Left ventricle myocardium inferior (tissue), 1 donor: ENCODE measurements around the gene DGLUCY. TPM values are rescaled to one million over a fixed set of nuclear protein-coding genes. Genes with fewer than 3 reads are reported as not detected.

Experiments used
- DNase-seq: peaks from one replicate; pipeline ENCODE4 v3.0.0-alpha.2; 2020
- H3K27ac ChIP-seq: fragments of 200-600 bp; replicated peaks from 2 replicates; pipeline ENCODE4 v1.8.0; 2021
- H3K27me3 ChIP-seq: fragments of 200-600 bp; 2 replicates; pipeline ENCODE4 v1.8.0; 2021; ENCODE audit warnings: low read depth
- H3K36me3 ChIP-seq: fragments of 200-600 bp; 2 replicates; pipeline ENCODE4 v1.8.0; 2021
- H3K4me1 ChIP-seq: fragments of 200-600 bp; 2 replicates; pipeline ENCODE4 v1.8.0; 2021
- H3K4me3 ChIP-seq: fragments of 200-600 bp; 2 replicates; pipeline ENCODE4 v1.8.0; 2021; ENCODE audit warnings: mild to moderate bottlenecking, moderate library complexity
- H3K9me3 ChIP-seq: fragments of 200-600 bp; replicated peaks from 2 replicates; pipeline ENCODE4 v1.8.0; 2021
- intact Hi-C: fragments of 100-400 bp; cut with micrococcal nuclease; formaldehyde crosslinking; loops from one replicate; pipeline ENCODE4 v1.11.0; 2022
- total RNA-seq: library from RNA; stranded (reverse); fragmentation: NEBNext Ultra II Directional; extraction: Animal tissue kit (Norgen Biotek cat#: 25700); gene quantifications from one replicate; pipeline ENCODE4 v1.2.1, GENCODE V29; 2021
- TF ChIP-seq, protein P1 (sequence below): fragments of 200-600 bp; IDR thresholded peaks from 2 replicates; pipeline ENCODE4 v1.8.0; 2021; ENCODE audit warnings: antibody characterized with exemption, mild to moderate bottlenecking, borderline replicate concordance
- donor health status: DM: no; HTN: yes; CAD: no; lungs with severe emphysema.

The DGLUCY gene
- total RNA-seq, 1 donor from 2014 or later = 220 TPM

DNA sequence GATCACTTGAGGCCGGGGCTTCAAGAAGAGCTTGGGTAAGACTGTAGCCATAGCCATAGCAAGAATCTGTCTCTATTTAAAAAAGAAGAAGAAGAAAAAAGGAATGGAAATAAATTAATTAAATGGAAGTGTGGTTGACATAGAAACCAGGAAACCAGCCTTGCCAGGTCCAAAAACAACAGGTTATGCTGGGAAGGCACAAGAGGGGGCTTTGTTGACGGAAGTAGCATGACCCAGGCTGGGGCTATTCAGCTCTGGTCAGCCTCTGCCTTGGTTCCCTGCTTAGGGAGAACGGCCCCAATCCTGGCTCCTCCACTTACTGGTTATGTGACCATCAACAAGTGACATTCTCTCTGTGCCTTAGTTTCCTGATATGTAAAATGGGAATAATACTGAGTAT is 145.0 kb downstream of the DGLUCY start:
- Histone ChIP-seq H3K4me1 (peaks cover 23% of the 10 kb centered on the region), H3K27me3 (peaks cover 30% of the 10 kb centered on the region), H3K27ac (peak overlapping the region; percentile 11), H3K9me3 (peaks cover 6% of the 10 kb centered on the region), H3K36me3 (no peaks in the 10 kb centered on the region), H3K4me3 (no peak overlapping the region)
- TF ChIP-seq, protein P1, sequence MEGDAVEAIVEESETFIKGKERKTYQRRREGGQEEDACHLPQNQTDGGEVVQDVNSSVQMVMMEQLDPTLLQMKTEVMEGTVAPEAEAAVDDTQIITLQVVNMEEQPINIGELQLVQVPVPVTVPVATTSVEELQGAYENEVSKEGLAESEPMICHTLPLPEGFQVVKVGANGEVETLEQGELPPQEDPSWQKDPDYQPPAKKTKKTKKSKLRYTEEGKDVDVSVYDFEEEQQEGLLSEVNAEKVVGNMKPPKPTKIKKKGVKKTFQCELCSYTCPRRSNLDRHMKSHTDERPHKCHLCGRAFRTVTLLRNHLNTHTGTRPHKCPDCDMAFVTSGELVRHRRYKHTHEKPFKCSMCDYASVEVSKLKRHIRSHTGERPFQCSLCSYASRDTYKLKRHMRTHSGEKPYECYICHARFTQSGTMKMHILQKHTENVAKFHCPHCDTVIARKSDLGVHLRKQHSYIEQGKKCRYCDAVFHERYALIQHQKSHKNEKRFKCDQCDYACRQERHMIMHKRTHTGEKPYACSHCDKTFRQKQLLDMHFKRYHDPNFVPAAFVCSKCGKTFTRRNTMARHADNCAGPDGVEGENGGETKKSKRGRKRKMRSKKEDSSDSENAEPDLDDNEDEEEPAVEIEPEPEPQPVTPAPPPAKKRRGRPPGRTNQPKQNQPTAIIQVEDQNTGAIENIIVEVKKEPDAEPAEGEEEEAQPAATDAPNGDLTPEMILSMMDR = no peak
- intact Hi-C loops = no loop called here
- DNase-seq = no peak

DNA sequence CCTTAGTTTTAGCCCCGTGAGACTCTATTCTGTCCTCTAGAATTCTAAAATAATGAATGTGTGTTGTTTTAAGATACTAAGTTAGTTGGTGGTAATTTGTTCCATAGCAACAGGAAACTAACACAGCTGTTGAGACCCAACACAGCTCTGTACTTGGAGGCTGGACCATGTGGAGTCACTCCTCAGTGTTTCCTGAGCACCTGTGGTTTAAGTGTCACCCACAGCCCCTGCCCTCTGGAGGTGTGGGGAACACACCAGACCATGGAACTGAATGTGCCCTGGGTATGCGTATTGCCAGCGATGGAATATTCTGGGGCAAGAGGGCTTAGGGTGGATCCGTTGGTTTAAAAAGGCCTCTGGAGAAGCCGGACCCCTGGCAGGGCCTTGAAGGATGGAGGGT is 147.2 kb downstream of the DGLUCY start:
- H3K27me3 ChIP-seq = peaks cover 45% of the 10 kb centered on the region
- TF ChIP-seq, protein P1 = no peak
- intact Hi-C loops = no loop called here
- no peaks in the 10 kb centered on the region for H3K36me3 ChIP-seq
- H3K27ac ChIP-seq = no peak overlapping the region
- no peak overlapping the region for H3K4me3 ChIP-seq
- H3K4me1 ChIP-seq = peaks cover 30% of the 10 kb centered on the region
- no peak for DNase-seq
- peaks cover 6% of the 10 kb centered on the region for H3K9me3 ChIP-seq

DNA sequence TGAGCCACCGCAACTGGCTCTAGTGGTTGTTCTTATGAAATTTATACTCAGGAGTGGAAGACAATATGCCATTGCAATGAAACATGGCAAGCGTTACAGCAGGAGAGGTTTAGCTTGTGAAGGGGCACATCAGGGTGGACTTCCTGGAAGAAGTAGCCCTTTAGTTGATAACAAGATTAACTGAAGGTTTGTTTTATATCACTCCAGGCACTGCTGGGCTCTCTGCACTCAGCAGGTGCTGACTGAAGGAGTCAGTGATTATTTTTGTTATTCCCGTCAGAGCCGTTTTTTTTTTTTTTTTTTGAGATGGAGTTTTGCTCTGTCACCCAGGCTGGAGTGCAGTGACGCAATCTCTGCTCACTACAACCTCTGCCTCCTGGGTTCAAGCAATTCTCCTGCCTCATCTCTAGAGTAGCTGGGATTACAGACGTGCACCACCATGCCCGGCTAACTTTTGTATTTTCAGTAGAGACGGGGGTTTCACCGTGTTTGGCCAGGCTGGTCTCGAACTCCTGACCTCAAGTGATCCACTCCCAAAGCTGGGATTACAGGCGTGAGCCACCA is 148.2 kb downstream of the DGLUCY start:
- no peak overlapping the region for H3K4me3 ChIP-seq
- peaks cover 45% of the 10 kb centered on the region for H3K27me3 ChIP-seq
- H3K27ac ChIP-seq = no peak overlapping the region
- intact Hi-C loops = no loop called here
- TF ChIP-seq, protein P1 = no peak
- no peaks in the 10 kb centered on the region for H3K36me3 ChIP-seq
- H3K4me1 ChIP-seq = peaks cover 21% of the 10 kb centered on the region
- H3K9me3 ChIP-seq = peaks cover 6% of the 10 kb centered on the region
- DNase-seq = no peak

DNA sequence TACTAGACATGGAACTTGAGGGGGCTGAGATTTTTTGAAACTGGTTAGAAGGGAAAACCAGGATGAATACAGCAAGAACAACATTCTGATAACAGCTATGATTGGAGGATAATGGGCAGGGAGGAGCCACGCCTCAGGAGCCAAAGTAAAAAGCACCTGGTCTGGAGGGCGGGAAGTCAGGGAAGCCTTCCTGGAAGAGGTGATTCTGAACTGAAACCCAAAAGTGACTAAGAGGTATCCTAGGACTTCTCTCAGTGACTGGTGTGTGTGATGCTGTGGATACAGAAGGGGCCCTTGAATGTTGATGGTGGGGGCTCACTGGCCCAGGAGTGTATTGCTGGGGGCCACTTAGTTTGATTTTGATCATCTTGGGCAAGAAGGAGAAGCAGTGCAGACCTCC is 149.5 kb downstream of the DGLUCY start:
- no peak overlapping the region for H3K27ac ChIP-seq
- DNase-seq = no peak
- H3K27me3 ChIP-seq = peaks cover 44% of the 10 kb centered on the region
- intact Hi-C loops = no loop called here
- no peak overlapping the region for H3K4me3 ChIP-seq
- TF ChIP-seq, protein P1 = no peak
- peaks cover 14% of the 10 kb centered on the region for H3K4me1 ChIP-seq
- H3K9me3 ChIP-seq = peaks cover 6% of the 10 kb centered on the region
- no peaks in the 10 kb centered on the region for H3K36me3 ChIP-seq

DNA sequence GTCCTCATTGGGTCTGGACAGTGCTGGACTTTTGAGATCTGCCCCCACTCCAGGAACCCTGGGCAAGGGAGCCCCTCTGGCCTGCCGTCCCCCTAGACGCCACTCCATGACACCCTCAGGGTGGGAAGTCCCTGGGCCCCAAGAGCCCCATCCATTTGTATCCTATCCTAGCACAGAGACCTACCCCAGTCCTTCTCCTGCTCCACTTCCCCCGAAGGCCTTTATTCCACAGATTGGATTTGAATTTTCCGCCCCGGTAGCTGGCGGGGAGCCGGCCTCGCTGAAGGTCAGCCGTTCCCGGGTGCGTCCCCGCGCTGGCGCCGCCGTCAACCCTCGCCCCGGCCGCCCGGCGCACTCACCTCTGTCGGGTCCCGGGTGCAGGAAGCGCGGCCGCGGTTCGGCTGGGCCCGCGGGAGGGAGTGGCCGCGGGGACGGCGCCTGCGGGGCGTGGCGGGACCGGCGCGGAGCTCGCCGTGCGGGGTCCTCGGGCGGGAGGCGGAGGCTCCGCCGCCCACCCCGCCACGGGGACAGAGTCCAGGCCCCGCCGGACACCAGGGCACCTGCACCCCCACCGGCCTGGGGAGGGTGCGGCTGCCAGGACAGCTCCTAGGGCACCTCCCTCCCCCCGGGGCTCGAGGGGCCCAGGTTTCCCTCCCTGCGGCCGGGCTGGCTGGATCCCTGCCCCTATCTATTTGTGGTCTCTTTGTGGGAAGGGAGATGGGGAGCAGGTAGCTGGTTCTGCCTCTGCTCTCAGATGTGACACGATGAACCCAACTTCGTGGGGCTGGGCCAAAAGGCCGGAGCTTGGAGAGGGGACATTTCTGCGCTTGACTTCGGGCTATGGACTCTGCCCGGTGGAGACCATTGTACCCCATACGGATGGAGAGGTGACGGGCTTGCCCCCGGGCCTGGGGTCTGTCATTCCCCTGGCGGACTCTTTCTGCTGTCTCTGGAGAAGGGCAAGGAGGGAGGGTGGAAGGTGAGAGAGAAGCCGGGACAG is 150.6 kb downstream of the DGLUCY start:
- Histone ChIP-seq H3K27ac (no peak overlapping the region), H3K9me3 (peaks cover 6% of the 10 kb centered on the region), H3K36me3 (no peaks in the 10 kb centered on the region), H3K4me1 (peaks cover 19% of the 10 kb centered on the region), H3K27me3 (peaks cover 42% of the 10 kb centered on the region), H3K4me3 (peak overlapping the region; percentile 64)
- intact Hi-C loops = no loop called here
- peak; percentile 35 for DNase-seq
- TF ChIP-seq, protein P1 = no peak
